ENCODE results near the gene AP1M1.

DNA sequence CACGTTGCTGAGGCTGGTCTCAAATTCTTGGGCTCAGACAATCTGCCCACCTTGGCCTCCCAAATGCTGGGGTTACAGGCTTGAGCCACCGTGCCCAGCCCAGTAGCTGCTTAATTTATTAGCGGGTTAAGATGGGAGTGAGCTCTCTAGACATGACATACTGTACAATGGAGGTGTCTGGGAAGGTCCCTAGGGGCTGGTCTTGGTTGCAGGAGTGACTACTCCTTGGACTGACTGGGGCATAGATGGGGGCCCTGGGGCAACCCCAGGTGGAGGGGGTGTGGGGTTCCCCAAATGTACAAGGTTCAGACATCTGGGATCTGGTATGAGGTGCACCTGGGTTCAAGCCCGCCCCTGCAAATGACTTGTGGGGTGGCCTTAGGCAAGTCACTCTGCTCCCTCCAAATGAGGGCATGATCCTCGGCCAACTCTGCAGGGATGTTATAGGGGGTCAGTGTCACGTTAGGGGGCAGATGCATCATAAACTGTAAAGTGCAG lies 37.2 kb upstream of the AP1M1 start:
- TF ChIP-seq, protein P1, sequence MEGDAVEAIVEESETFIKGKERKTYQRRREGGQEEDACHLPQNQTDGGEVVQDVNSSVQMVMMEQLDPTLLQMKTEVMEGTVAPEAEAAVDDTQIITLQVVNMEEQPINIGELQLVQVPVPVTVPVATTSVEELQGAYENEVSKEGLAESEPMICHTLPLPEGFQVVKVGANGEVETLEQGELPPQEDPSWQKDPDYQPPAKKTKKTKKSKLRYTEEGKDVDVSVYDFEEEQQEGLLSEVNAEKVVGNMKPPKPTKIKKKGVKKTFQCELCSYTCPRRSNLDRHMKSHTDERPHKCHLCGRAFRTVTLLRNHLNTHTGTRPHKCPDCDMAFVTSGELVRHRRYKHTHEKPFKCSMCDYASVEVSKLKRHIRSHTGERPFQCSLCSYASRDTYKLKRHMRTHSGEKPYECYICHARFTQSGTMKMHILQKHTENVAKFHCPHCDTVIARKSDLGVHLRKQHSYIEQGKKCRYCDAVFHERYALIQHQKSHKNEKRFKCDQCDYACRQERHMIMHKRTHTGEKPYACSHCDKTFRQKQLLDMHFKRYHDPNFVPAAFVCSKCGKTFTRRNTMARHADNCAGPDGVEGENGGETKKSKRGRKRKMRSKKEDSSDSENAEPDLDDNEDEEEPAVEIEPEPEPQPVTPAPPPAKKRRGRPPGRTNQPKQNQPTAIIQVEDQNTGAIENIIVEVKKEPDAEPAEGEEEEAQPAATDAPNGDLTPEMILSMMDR (IDR thresholded peaks at IDR 0.05) = no peak
- TF ChIP-seq POLR2AphosphoS5 (IDR thresholded peaks at IDR 0.05; ENCODE audit: insufficient read depth in 1 of 2, low read depth in 1 of 2) (no peak), POLR2A (IDR thresholded peaks at IDR 0.05) (no peak)

Data from vagina (tissue), 2 donors.